HG03196 (cell line): ENCODE data around the gene SLC1A7.

Experiments
- ATAC-seq: cut with Tn5 transposase; IDR thresholded peaks from one replicate; pipeline ENCODE4 v1.9.1; 2021; ENCODE audit not compliant: unreplicated experiment

The SLC1A7 gene

DNA sequence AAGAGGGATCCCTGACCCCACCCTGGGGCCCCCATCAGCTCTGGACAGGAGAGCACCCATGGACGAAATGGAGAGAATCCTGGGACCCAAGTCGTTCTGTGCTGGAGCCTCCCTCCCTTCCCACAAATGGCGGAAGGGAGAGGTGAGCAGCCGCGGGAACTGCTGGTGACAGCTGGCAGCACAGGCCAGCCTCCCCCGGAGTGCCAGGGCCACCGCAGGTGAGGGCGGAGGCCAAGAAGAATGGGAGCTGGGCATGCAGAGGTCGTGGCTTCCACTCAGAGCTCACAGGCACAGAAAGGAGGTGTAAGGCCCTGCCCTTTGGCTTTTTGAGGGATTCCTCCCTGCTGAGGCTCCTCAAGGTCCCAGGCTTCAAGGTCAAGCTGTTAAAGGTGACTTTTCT, 24.6 kb downstream of the SLC1A7 start:
- ATAC-seq = no peak

DNA sequence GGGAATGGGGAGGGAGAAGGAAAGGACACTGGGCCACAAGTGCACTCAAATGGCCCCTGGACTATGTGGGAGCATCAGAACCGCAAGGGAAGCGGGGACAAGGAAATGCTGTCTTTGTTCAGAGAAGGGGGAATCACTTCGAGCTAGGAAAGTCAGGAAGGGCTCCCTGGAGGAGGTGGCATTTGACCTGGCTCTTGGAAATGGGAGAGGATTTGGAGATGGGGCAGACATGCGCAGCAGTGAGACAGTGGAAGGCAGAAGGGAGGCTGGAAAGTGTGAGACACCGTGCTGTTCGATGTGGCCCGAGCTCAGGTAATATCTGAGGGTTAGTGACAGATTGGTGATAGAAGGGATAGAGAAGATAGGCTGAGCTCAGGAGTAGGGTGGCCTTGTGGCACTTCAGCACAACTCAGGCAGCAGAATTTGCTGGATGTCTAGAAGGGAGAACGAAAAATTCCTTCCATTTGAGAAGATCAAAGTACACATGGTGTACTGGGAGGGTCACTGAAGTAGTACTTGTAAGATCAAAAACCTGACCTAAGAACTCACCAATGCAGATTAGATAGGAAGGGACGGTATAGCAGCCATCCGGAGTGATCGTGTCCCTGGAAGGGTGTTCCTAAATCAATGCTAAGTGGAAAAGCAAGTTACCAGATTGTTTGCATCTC, 25.4 kb downstream of the SLC1A7 start:
- ATAC-seq = no peak

DNA sequence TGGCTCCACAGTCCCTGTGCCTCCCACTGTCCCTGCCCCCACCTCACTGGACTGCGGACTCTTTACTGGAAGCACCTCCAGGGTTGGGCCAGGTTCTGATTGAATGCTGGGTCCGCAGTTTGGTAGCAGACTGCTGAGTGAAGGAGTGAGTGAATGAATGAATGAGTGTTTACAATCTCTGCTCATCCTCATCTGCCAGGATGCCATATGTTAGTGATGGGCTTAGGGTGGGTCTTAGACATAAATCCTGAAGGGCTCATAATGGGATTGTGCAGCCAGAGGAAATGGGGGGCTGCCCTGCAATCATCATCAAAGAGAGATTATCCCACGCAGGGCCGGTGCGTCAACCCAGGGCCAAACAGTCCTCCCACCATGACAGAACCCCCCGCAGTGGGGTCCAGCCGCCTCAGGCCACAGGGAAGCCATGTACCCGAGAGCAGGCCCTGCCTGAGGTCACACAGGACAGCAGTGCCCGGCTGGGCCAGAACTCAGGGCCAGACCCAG, 26.1 kb downstream of the SLC1A7 start:
- no peak for ATAC-seq

DNA sequence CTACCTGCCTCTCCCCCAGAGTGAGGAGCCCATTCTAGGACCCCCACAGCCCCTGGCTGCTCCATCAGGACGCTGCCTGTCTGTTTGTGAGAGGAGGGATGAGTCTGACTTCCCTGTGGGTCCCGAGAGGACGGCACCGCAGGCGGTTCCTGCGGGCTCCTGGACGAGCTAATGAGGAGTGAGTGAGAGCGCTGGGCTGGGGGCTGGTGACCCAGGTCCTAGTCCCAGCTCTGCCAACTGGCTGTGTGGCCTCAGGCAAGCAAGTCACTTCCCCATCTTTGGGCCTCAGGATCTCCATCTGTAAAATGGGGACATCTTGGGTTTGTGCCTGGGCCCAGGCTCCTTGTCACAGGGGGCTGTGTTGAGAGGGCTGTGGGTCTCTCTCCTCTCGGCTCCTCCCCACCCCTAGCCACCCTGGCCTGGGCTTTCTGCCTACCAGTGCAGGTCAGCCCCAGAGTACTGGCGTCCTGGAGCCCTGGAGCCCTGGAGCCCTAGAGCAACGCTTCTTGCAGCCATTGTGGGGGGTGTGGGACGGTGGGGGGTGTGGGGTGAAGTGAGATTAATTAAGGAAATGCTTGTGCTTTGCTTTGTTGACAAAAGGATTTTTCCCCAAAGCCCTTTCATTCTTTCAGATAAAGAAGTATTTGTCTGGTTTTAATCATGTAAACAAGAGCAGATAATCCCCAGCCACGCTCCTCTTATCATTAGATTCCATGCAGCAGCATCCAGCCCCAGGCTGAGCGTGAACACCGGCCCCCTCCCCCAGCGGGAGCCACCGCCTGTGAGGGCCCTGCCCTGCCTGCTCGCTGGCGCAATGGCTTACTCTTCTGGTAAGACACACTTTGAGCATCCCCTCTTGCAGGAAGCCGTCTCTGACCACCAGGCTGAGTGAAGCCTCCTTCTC, 26.8 kb downstream of the SLC1A7 start:
- ATAC-seq = no peak

GRCh38 chr1:53114581-53115400, 27.6 kb downstream of the SLC1A7 start:
- ATAC-seq = no peak

DNA sequence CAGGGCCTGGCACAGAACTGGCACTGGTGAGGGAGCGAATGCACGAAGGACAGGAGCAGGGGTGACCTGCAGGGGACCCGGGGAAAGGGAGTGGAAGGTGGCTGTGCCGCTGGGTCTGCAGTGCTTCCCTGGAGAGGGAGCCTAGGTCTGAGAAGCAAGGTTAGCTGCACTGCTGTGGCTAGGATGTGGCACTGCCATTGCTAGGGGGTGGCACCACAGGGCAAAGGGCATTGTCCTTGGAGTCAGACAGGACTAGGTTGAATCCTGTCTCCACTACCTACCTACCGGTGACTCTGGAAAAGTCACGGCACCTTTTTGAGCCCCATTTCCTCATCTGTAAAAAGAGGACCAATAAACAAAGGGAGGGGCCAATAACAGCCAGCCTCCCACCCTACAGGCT, 28.3 kb downstream of the SLC1A7 start:
- ATAC-seq = no peak

- no peak for ATAC-seq
Observed at GRCh38 chr1:53112861-53113260, 29.6 kb downstream of the SLC1A7 start.

DNA sequence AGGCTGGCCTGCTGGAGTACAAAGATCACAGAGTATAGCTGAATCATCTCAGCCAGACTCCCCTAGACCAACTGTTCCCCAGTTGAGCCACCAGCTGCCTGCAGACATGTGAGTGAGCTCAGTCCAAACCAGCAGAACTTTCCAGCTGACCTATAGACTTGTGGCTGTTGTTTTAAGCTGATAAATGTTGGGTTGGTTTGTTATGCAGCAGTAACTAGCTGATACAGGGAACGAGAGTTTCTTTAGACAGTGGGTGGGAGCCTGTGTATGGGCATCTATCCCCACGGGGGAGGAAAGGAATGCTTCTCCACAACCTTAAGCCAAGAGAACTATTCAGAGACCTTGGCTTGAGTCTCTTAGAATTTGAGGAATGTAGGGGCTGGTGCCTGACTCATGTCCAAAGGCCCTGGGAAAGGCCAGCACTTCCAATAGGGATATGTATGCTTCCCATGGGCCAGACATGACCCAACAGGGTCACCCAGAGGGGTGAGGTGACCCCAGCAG, 30.1 kb downstream of the SLC1A7 start:
- ATAC-seq = no peak

- ATAC-seq = no peak
Observed at GRCh38 chr1:53111693-53112092, 30.7 kb downstream of the SLC1A7 start.

DNA sequence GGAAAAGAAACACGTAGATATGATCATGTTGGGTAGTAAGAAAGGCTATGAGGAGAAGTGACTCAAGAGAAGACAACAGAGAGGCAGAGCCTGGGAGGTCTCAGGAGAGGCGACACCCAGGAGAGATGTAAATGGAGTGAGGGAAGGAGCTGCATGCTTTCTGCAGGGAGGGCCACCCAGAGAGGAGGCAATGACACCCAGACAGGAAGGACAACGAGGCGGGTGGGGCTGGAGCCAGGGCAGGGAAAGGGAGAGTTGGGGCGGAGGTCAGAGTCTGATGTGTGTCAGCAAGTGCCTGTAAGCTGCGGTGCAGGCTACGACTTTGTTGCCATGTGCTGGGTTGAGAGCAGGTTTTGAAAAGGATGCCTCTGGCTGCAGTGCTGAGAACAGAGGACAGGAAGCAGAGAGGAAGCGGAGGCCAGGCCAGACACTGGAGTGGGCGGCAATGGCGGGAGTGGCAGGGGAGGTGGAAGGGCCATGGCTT, 31.3 kb downstream of the SLC1A7 start:
- no peak for ATAC-seq

GRCh38 chr1:53110370-53111072, 31.9 kb downstream of the SLC1A7 start:
- ATAC-seq = no peak

GRCh38 chr1:53108646-53109580, 33.5 kb downstream of the SLC1A7 start:
- no peak for ATAC-seq

GRCh38 chr1:53107570-53108322, 34.7 kb downstream of the SLC1A7 start:
- ATAC-seq = no peak

- ATAC-seq = no peak
Observed at GRCh38 chr1:53107090-53107489, 35.3 kb downstream of the SLC1A7 start.

GRCh38 chr1:53104289-53104913, 38.0 kb downstream of the SLC1A7 start:
- ATAC-seq = no peak

- ATAC-seq = no peak
Observed at GRCh38 chr1:53094533-53094919, 47.9 kb downstream of the SLC1A7 start.

DNA sequence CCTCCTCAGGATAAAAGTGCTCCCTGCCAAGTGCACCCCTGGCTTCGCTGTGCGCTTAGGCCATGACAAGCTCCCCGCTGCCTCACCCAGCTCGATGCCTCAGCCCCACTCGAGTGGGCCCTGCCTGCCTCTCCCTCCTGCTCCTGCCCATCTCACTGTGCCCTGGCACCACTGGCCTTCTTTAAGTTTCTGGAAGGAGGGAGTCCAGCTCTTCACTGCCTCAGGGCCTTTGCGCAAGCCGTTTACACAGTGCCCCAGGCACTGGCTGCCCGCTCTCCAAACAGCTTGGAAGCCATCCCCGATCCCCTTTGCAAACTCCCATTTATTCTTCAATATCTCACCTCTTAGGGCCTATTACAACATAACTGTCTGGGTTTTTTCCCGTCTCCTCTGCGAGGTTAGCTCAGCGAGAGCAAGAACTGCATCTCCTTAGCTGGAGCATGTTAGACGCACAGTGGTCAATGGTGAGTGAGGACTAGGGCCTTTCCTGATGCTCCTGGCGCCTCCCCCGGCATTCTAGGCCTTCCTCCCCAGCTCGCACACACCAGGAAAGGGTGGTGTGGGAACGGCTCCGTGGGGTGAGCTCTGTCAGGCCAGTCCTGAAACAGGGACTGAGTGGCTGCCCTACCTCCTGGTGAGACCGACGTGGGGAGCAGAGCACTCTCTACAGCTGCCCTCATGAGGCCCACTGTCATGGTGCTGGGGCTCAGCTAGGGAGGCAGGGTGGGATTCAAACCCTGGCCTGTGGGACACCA, 48.5 kb downstream of the SLC1A7 start:
- ATAC-seq = no peak

- ATAC-seq = no peak
Observed at GRCh38 chr1:53093451-53093754, 49.0 kb downstream of the SLC1A7 start.
